Activated CD4-positive, alpha-beta T cell treated with anti-CD3 and anti-CD28 coated beads for 4 hours (primary cell): ENCODE measurements around the gene GBF1.

Experiments used
- DNase-seq, 2 donors: peaks; one replicate each; pipeline ENCODE4 v3.0.0-alpha.2; 2020

The GBF1 gene

DNA sequence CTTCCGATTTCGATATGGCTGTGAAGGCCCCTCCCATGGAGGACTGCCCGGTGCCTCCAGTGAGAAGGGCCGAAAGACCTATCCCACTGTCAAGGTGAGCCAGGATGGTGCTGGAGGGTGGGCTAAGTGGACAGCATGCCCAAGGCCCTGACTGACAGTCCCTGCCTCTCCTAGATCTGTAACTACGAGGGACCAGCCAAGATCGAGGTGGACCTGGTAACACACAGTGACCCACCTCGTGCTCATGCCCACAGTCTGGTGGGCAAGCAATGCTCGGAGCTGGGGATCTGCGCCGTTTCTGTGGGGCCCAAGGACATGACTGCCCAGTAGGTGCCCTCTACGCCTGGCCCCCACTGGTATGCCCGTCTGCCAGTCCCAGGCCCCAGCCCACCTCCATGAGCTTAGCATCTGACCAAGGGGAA, 151.4 kb downstream of the GBF1 start:
- DNase-seq, result no peak

DNA sequence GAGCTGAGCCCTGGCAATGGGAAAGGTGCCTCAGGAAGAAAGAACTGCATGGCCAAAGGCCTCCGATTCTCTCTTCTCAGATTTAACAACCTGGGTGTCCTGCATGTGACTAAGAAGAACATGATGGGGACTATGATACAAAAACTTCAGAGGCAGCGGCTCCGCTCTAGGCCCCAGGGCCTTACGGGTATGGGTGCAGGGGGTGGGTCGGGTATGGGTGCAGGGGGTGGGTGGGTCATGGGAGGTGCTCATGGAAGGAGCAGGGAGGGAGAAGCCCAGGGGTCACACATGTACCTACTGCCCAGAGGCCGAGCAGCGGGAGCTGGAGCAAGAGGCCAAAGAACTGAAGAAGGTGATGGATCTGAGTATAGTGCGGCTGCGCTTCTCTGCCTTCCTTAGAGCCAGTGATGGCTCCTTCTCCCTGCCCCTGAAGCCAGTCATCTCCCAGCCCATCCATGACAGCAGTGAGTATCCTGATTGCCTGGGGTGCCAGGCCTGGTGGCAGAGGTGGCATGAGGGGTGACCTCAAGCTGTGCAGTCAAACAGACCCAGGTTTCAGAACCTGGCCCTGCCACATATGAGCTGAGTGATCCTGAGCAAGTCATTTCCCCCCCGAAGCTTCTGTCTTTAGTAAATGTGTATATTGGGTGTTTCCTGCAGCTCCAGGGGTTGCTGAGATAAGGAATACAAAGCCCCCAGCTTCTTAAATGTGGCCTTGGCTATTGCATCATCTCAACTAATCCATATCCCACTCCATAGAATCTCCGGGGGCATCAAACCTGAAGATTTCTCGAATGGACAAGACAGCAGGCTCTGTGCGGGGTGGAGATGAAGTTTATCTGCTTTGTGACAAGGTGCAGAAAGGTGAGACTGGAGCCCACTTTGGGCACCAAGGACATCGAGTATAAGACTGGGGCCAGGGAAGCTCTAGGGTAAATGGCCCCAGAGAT, 152.2 kb downstream of the GBF1 start:
- DNase-seq, result no peak

DNA sequence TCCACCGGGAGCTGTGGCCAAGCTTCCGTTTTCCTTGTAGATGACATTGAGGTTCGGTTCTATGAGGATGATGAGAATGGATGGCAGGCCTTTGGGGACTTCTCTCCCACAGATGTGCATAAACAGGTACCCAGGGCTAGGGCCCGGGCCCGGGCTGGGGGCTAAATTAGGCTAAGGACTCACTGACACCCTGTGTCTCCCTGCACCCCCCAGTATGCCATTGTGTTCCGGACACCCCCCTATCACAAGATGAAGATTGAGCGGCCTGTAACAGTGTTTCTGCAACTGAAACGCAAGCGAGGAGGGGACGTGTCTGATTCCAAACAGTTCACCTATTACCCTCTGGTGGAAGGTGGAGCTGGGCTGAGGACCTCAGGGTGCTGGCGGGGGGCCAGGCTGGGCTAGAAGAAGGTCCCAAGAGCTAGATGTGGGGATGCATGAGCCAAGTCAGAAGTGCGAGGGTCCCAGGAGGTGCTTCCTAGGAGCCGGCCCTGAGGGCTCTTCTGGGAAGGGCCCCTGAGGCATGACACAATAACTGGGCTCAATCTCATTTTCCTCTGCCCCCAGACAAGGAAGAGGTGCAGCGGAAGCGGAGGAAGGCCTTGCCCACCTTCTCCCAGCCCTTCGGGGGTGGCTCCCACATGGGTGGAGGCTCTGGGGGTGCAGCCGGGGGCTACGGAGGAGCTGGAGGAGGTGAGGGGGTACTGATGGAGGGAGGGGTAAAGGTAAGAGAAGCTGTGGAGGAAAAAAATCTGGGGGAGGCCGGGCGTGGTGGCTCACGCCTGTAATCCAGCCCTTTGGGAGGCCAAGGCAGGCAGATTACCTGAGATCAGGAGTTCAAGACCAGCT, 153.1 kb downstream of the GBF1 start:
- no peak for DNase-seq

DNA sequence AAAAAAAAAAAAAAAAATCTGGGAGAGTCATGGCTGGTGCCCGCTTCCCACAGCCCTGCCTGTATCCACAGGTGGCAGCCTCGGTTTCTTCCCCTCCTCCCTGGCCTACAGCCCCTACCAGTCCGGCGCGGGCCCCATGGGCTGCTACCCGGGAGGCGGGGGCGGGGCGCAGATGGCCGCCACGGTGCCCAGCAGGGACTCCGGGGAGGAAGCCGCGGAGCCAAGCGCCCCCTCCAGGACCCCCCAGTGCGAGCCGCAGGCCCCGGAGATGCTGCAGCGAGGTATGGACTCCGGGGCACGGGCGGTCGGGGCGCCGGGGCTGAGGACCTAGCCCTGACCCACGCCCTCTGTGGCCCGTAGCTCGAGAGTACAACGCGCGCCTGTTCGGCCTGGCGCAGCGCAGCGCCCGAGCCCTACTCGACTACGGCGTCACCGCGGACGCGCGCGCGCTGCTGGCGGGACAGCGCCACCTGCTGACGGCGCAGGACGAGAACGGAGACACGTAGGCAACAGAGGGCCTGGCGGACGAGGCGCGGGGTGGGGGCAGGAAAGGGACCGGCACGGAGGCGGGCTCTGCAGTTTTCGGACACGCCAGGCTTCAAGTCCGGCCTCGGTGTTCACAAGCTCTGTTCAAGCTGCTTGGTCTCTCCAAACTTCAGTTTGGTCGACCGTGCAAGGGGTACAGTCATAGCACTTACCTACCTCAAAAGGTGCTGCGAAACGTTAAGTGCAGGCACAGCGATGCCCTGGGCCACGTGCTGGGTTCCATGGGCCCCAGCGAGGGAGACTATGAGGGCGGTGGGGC, 154.1 kb downstream of the GBF1 start:
- peak; percentile 82 to 83 for DNase-seq

DNA sequence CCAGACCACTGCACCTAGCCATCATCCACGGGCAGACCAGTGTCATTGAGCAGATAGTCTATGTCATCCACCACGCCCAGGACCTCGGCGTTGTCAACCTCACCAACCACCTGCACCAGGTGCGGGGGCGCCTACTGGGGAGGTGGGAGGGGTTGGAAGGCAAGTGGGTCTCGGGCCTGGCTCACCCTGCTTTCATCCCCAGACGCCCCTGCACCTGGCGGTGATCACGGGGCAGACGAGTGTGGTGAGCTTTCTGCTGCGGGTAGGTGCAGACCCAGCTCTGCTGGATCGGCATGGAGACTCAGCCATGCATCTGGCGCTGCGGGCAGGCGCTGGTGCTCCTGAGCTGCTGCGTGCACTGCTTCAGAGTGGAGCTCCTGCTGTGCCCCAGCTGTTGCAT, 154.7 kb downstream of the GBF1 start:
- DNase-seq, result no peak

DNA sequence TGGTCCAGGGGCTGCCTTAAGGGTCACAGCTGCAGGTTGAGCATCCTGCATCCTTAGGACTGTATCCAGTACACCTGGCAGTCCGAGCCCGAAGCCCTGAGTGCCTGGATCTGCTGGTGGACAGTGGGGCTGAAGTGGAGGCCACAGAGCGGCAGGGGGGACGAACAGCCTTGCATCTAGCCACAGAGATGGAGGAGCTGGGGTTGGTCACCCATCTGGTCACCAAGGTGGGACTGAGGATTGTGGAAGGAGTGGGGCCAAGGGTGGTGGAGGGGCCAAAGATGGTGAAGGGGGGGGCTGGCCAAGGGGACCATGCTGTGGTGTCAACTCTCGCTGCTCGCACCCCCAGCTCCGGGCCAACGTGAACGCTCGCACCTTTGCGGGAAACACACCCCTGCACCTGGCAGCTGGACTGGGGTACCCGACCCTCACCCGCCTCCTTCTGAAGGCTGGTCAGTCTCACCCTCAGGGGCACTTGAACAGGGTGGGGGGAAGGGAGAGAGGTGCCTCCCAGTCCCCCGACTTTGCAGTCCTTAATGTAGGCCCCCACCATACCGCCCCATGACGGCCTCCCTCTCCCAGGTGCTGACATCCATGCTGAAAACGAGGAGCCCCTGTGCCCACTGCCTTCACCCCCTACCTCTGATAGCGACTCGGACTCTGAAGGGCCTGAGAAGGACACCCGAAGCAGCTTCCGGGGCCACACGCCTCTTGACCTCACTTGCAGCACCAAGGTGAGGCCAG, 155.4 kb downstream of the GBF1 start:
- no peak for DNase-seq

DNA sequence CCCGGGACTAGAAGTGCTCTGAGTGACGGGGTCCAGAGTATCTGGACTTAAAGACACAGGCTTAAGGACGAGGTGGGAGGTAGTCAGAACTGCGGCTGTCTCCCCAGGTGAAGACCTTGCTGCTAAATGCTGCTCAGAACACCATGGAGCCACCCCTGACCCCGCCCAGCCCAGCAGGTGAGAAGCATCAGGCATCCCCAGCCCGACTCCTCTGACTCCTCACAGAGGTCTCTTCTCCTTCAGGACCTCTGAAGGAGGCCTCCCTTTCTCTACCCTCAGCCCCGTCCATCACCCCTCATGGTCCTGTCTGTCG, 156.0 kb downstream of the GBF1 start:
- no peak for DNase-seq

DNA sequence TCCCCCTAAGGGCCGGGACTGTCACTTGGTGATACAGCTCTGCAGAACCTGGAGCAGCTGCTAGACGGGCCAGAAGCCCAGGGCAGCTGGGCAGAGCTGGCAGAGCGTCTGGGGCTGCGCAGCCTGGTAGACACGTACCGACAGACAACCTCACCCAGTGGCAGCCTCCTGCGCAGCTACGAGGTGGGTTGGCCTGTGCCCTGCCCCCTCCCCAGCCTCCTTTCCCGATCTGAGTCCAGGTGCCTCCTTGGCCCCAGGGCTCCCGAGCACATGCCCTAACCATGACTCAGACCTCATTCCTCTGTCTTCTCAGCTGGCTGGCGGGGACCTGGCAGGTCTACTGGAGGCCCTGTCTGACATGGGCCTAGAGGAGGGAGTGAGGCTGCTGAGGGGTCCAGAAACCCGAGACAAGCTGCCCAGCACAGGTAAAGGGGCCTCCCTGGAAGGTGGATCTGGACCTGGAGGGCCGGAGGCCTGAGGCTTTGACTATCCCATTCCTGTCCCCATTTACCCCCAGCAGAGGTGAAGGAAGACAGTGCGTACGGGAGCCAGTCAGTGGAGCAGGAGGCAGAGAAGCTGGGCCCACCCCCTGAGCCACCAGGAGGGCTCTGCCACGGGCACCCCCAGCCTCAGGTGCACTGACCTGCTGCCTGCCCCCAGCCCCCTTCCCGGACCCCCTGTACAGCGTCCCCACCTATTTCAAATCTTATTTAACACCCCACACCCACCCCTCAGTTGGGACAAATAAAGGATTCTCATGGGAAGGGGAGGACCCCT, 156.6 kb downstream of the GBF1 start:
- no peak for DNase-seq

DNA sequence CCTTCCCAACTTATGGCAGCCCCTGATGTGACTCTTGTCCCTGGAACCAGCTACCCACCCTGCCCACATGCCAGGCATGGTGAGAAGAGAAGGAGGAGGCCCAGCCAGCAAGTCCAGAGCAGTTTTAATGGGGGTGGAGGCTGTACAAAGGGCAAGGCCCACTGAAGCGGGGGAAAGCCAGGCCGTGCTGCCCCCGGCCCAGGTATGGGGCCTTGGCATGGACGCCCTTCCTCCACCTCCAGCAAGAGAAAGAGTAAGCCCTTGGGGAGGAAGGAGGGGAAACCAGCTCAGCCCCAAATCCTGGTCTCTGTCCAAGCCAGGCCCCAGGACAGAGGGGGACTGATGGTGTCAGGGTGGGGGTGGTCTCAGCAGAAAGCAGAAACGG, 157.2 kb downstream of the GBF1 start:
- DNase-seq, result no peak

DNA sequence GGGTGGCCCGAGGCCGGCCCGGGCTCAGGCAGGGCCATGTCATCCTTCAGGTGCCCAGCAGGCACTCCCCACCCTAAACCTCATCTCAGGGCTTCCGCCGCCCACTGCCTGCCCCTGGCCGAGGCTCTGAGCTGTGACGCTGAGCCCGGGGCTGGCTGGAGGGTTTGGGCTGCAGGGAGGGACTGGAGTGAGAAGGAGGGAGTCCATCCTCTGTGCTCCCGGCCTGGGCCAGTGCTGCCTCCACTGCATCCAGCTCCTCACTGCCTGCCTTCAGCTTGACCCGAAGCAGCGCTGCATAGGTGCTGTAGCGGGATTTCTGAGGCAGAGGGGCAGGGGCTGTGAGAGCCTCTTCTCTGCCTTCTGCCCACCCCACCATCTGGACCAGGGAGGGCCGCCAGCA, 157.8 kb downstream of the GBF1 start:
- no peak for DNase-seq

DNA sequence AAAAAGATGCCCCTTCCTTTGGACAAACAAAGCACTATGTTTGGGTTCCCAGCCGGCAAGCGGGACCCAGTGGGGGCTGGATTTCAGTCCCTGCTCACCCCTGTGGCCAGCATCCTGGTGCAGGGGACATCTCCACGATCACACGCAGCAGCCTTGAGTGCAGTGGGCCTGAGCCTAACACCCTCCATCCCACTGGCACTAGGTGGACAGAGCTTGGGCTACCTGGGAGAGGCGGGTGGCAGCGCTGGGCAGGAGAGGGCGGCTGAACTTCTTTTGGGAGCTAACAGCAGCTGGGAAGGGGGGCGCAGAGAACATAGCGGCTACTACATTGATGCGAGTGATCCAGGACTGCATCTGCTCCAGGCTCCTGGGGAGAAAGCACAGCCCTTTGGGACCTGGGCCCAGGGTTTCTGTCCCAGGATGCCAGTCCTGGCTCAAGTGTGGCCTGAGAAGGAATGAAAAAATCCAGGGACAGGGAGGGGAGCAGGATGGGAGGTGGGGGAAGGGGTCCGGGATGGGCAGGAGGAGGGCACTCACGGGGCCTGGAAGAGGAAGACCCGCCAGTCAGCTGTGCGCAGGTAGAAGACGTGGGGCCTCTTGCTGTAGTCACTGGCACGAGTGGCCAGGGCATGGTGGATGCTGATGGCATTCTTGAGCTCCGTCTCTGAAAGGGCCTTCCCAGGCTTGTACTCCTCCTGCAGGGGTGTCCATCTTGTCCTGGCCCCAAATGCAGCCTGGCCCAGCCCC, 159.2 kb downstream of the GBF1 start:
- no peak for DNase-seq

DNA sequence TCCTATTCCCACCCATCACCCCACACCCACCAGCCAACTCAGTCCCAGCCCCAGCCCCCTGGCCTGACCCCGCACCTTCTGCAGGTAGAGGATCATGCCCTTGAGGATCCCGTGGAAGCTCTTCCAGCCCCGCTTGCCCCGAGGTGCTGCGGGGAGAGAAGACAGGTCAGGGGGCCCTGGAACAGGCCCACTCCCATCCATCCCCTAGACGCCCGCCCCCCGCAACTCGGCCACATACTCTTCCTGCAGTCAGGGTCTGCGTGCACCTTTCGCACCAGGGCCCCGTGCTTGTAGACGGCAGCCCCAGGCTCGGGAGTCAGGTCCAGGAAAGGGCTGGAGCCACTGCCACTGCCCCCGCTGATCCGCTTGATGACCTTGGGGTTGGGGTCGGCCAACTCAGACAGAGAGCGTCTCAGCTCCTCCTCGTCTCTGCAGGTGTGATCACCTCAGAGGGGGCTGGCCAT, 159.8 kb downstream of the GBF1 start:
- DNase-seq, result no peak

DNA sequence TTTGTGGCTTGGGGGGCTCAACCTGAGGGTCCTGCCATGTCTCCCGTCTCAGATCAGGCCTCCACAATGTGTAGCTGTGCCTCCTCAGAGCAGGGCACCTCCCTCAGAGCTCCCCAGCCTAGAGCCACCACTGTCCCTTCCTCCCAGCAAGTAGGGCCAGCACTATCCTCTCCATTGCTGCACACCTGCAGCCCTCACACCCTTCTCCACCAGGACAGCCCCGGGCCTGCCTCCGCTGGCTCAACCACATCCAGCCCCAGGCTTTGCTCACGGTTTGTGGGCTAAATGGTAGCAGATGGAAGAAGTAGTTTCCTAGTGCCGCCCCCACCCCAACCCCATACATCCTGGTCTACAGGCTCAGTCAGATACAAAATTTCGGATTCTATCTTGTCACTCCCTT, 160.3 kb downstream of the GBF1 start:
- no peak for DNase-seq

DNA sequence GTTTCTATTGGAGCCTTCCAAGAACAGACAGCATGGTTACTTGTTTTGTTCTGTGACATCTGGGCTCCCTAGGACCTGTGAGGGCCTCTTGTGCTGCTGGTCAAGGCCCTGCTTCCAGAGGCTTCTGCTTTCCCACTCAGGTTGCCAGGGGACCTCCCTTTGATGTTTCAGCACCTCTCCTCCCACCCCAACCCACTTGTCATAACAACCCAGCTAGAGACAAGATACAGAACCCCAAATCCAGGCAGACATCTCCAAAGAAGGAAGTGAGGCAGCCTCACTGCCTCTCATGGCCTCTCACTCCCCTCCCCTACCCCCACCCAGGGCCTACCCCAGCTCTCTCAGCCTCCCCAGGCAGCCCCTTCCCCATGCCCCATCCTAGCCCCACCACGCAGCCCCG, 161.5 kb downstream of the GBF1 start:
- DNase-seq, result no peak

DNA sequence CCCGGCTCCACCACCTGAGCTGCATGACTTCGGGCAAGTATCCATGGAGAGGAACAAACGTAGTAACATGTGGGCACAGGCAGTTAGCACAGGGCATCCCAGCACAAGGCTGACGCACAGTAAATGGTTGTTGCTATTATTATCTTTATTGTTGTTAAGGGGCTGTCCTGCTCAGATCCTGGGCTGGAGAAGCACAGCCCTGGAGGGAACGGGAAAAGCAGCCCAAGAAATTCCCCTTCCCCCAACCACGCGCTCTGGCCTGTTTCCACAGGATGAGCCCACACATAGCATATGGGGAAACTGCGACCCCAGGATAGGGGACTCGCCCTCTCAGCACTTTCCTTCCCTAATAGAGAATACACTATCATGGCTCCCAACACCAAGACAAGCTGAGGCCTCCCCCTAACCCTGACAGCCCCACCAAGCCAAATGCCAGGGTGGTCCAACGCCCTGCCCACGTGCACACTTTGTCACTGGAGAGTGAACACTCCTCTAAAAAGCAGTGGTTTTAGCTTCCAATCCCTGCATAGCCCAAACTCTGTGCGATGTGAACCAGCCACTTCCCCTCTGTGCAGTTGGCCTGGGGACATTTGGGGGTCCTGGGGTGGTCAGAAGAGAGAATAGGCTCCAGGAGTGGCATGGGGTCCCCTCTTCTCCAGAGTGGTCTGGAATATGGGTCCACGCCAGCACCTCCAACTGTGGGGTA, 162.2 kb downstream of the GBF1 start:
- no peak for DNase-seq

DNA sequence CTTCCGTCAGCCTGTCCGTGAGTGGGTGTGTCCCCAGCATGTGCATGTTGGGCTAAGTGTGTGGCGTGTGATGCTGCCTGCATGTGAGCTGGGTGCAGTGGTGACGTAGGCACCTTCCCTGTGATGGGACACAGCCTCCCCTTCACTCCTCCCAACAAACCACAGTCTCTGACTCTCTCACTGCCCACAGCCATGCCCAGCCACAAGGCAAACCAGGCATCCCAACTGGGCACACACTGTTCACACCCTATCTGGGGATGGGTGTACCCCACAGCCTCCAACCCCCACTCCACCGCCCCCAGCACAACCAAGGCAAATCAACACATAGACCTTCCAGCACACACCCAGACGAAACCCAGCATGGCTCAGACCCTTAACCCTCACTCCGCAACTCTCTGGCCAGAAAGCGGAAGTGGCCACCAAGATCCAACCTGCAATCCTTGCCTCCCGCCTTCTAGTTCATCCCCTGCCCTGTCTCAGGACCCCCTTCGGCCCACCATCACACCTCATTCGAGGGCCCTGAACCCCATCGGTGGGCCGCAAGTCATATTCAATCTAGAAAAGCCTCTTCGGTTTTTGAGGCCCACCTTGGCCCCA, 162.9 kb downstream of the GBF1 start:
- no peak for DNase-seq

DNA sequence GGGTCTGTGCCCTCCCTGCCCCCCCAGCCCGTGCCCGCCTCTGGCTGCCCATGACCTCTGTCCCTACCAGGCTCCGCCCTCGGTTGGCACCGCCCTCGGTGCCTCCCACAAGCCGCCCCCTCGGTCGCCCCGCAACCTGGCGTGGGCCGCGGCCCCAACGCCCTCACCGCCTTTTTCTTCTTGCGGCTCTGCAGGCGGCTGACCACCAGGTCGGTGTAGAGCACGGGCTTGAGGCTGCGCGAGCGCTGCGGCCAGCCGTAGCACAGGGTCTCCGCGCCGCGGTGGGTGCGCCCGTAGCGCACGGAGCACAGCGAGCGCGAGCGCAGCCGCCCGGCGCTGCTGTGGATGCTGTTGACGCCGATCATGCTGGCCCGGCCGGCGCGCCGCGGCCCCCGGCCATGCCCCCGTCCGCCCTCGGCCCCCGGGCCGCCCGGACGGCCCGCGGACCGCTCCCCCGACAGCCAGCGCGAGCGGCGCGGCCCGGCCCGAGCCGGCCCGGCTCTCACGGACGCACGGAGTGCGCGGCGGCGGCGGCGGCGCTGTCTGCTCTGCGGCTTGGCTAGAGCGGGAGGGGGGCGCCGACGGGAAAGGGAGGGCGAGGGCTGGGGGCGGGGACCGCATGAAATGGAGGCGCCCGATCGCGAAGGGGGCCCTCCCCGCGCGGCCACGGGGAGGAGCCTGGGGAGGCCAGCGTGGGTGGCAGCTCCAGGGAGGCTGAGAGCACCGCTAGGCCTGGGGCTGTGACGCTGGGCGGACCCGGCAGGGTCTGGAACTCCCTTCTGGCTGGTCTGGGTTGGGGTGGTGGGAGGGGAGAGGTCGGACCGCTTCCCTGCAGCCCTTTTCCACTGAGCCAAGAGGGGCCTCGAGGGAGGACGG, 163.6 kb downstream of the GBF1 start:
- peak; percentile 81 to 83 for DNase-seq

DNA sequence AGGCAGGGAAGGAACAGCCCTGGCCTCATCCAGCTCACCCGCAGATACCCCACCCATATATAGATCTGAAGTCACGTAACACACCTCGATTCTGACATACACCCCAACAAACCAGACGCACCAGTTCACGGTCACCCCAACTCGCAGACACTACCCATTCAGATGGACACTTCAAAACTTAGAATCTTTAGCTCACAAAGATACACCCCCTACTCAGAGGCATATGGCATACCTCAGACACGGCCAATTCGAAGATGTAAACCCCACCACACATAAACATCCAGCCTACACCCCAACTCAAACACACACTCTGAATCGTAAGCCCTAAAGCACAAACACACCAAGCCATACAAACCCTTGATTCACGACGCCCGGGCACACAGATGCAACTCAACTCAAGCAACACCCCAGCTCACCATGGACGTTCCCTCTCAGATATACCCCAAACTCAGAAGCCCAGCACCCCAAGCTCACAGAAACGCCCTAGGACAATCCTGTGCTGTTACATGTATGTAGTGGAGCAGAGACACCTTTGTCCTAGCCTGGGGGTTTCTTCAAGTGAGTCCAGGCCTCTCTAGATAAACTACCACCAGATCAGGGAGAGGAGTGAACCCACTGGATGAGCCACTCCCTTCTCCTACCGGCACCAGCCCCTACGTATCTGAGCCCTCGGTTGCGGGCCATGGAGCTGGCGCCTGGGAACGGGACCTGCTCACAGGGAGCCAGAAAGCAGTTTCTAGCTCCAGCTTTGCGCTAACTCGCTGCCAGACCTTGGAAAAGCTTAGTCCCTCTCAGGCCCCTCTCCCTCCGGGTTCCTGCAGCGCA, 164.5 kb downstream of the GBF1 start:
- DNase-seq, result no peak
